GM04503 (cell line): Measurements from ENCODE around the gene CAMK2G.

ENCODE experiments used
- DNase-seq: peaks from one replicate; pipeline ENCODE4 v3.0.0-alpha.2; 2012; ENCODE audit warnings: low read depth

Gene CAMK2G

DNA sequence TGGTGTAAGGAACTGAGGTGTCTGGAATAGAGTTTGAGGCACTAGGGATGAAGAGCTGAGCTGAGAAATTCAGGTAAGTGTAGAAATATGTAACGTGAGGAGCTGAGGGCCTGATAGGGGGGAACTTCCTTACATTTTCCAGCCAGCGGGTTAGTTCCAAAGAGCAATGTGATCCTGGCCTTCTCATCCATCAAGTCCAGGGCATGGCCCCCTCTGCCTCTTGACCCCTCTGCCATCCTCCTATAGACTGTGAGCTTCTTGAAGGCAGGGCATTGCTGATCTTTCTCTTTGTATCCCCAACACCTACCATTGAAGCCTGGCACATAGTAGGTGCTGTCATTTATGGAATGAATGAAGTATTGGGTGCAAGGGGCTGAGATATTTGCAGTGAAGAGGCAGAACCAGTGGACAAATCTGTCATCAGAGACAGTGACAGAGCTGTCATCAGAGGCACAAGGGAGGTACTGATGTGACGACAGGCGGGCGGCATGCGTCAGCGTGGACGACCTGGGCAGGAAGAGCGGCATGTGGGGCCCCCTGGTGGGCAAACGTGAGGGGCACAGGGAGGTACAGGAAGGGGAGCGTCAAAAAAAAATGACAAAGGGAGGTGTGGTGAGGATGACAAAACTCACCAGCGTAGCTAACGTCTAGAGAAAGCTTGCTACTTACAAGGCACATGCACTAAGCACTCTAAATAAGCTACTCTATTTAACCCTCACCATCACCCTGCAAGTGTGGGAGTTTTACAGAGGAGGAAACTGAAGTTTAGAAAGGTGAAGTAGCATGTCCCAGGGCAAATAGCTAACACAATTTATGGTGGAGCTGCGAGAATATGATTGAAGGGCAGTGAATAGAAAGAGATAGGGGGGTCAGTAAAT is 5.2 kb upstream of the CAMK2G start:
- no peak for DNase-seq

GRCh38 chr10:73878365-73878764 is 4.0 kb upstream of the CAMK2G start:
- no peak for DNase-seq

DNA sequence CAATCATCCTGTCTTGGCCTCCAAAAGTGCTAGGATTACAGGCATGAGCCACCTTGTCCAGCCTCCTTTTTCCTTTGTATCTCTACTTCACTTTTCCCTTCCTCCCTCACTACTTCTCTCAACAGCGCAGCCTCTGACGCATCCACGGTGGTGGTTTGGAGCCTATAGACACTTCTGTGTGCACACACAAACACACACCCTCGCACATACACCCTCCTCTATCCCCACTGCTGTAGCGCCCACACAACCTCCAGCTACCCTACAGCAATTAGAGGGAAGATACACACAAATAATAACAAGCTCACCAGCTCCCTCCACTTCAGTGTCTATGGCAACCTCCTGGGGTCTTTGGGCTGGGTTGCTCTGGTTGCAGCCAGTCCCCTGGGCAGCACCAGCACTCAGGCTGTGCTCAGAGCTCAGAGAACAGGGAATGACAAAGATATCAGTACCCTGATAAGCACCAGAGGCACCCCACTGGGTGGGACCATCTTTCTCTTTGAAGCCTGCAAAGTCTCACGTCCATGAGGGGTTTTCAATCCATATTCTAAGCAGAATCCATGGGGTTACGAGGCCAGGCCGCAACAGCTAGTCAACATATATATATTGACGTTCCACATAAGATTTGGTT is 3.3 kb upstream of the CAMK2G start:
- DNase-seq = no peak

DNA sequence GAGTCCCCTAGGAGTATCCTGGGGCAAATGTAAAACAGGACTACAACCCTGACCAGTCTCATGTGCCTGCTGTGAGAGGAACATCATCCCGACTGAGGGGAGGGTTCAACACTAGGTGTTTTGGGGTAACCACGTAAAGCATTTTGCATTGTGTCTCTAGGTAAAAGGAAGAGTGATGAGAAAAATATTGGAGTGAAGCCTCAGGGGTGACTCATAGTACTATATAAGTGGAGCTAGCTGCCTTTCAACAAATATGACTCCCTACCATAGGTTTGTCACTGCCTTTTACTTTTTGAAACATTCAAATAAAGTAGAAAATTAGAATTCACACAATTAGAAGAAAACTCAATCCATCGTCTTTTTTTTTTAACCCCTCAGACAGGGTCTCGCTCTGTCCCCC is 2.6 kb upstream of the CAMK2G start:
- no peak for DNase-seq

GRCh38 chr10:73876566-73876965 is 2.2 kb upstream of the CAMK2G start:
- no peak for DNase-seq

DNA sequence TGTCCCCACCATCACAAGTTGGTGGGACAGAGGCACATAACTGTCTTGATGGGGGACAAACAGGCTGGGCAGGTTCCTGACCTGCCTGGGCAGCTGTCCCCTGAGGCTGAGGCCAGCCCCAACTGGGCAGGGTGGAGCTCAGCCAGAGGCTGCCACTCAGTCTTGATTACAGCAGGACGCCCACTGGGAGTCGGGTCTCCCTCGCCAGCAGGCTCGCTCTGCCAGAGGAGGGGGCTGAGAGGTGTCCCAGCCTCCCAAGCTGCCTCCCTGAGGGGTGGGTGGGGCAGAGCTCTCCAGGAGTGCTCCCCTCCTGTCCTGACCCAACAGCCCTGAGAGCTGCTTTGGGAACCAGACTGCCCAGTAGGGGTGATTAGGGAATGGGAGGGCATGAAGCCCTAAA is 1.8 kb upstream of the CAMK2G start:
- no peak for DNase-seq

- no peak for DNase-seq
These were observed 752 bp upstream of the CAMK2G start for GRCh38 chr10:73875139-73875475.

DNA sequence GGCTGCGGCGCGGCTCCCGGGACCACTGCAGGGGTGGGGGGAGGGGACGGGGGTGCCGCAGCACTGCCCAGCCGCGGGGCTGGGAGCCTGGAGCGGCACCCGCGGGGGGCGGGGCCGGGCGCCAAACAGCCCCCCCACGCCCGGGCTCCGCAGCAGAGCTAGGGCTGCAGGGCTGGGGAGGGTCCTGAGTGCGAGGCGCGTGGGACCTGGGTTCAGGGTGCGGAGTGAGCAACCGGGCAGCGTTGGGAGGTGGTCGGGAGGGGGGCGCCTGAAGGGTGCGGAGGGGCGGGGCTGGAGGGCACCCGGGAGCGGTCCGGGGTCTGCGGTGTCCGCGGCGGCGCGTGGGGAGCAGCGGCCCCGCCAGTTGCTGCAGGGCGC is 528 bp downstream of the CAMK2G start:
- no peak for DNase-seq

DNA sequence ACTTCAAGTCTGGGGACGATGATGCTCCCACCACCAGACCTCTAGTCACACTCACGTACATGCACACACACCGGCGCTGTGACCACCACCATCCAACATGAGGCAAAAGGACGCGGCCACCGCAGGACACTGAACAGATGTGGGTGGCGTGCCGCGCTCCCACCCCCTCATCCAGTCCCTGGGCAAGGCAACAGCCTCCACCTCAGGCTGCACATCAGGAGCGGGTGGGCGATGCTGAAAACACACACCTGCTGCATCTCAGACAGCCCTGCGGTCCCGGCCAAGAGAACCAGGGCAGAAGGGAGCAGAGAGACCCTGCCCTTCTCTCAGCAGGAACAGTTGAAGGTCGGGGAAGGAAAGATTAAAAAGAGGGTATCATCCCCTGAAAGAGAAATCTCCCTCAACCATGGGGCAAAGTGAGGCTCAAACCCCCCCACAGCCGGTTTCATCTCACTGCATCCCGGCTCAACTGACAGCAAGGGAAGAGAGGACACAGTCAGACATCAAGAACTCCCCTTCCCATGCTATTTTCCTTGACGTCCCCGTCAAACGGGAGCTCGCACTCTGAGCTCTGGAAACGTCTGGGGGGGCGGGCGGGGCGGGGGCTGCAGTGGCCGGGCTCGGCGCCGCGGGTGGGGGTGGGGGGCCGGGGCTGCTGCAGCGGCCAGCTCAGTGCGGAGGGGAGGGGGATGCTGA is 1.1 kb downstream of the CAMK2G start:
- no peak for DNase-seq

DNA sequence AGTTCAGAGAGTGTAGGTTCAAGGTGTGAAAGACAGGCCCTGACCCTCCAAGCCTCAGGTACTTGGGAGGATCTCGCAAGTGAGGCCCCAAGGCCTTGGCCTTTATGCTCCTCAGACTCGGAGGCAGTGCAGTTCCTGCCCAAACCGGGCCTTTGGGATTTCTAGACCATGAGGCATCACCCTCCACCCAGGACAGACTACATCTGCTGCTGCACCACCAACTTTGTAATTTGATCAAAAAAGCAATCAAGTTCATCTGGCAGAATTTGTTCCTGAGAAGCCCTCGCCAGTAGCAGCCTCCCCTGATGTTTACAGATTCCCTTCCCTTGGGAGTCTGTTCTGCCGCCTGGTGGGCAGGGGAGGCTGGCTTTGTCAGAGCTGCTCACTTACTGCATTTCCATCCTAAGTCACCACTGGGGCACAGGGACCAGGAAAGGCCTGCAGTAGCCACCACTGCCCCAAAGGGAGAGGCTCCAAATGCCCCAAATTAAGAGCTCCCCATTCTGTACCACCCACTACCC is 2.1 kb downstream of the CAMK2G start:
- no peak for DNase-seq

DNA sequence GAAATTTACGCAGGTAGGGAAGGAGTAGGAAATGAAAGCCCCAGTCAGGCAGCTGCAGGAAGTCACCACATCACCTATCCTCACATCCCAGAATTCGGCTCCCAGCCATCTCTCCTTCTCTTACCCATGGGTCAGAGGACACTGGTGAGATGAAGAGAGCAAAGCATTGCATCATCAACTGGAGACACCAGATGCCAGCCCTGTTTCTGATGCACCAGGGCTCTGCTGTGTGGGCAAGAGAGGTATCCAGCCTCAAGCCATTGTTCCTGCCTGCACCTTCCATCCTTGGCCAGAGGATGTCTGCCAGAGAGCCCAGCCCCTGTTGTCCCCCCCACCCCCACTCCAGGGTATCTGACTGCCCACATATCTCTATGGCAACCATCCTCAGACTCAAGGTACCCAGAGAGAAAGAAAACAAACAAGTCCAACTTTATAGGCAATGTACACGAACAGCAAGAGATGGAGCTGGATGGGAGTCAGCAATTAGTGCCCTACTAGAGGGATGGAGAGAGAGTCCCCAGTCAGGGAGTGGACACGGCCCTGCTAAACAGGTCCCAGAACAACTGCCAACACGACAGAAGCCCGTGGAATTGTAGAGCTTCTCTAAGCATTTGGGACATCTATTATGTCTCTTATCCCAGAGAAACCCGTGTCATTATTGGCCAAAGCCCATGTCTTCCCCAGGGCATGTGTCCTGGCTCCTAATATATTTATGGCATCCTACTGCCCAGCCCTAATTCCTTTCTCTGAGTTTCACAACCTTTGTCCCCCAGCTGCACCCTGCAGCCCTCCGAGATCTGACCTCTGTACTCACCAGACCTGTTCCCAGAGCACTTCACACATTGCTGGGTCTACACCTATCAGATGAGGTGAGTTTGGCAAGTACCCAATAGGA is 2.8 kb downstream of the CAMK2G start:
- DNase-seq = no peak

DNA sequence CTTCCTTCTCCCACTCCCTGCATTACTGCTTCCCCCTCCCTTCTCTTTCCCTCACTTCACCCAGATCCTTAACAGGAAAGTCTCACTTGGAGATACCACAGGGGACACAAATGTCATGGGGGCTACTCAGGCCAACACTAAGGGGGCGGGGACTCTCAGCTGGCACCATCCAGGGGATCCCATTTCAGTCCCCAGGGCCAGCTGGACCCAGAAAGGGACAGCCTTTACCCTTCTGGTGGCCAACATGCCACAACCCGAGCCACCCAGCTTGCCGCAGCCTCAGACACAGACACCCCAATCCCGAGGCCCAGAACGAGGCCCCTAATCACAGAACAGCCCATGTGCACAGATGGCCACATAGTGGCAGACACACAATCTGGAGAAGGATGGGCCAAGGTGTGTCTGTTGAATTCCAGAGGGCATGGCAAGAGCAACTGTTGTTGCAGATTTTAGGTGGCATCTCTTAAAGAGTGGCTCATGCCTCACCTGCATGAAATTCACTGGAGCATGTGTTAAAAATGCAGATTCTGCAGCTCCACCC is 5.6 kb downstream of the CAMK2G start:
- DNase-seq = no peak

GRCh38 chr10:73867871-73868631 is 6.3 kb downstream of the CAMK2G start:
- DNase-seq = no peak

GRCh38 chr10:73867126-73867807 is 7.1 kb downstream of the CAMK2G start:
- DNase-seq = no peak

DNA sequence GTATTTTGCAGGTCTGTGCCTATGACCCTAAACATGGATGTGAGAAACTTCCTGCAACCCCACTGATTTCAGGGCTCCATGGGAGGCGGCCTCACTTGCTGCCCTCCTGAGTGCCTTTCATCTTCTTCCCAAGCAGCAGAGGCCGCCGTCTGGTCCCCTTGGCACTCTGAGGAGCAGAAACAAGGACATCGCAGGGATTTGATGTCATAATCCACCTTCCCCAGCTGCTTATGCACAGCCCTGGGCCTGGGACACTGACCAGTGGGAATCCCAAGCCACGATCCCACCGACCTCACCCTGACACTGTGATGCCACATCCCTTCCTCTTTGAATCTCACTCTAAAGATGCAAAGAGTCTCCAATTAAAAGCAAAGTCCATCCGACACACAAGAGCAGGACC is 7.7 kb downstream of the CAMK2G start:
- no peak for DNase-seq

DNA sequence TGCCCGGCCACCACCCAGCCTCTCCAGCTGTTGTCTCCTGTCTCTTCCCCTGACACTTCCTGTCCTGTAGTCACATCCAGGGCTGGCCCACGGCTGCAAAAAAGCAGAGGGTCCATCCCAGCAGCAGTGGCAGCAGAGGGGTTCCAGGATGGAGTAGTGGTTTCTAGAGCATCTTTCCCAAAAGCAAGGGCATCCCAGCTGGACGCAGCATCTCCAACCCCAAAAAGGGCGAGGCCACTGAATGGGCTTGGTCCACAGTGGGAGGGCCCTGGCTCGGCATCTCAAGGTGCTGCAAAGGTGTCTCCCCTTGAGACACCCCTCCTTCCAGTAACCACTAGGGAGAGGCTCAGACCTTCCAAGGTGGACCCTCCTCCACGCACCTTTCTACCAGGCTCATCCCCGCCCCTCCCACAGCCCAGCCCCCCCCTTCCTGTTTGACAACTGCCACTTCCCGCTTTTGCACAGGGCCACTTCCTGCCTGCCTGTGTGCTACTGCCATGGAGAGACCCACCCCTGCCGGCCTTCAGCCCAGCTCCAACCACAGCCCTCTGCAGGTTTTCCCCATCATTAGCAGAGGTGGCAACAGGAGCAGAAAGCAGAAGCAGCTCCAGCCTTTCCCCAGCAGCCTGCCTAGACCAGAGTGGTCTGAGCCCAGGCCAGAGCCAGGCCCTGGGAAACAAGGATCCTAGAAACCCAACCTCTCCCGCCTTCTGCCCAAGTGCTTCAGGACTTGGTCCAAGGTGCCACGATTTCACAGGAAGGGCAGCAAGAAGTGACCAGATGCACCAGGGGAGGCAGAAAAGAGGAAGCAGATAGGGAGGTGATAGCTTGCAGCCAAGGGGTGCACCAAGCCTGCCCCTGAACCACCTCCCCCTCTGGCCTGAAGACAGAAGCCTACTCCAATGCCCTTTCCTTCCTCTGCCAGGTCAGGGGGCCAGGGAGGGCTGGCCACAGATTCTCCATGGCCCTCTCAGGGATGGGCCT is 8.6 kb downstream of the CAMK2G start:
- DNase-seq = no peak

DNA sequence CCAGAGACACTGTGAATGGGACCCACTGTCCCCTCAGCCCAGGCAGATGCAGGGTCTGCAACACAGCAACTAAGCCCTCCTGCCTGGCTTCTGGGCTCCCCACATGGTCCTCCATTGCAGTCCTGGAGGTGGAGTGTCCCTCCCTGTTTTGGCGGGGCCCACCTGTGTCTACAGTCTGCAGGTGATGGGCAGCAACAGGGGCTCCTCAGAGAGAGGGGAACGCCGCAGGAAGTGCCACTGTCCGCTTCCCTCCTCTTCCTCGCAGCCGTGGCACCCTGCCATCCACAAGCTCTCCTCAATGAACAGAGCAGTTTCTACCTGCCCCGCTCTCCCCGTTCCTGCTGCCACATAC is 9.3 kb downstream of the CAMK2G start:
- DNase-seq = no peak

- DNase-seq = no peak
These were observed 10.1 kb downstream of the CAMK2G start for GRCh38 chr10:73864229-73864628.
